Cardiac muscle cell (in vitro differentiated cells and primary cell): ENCODE measurements around the gene FHOD1. TPM values are rescaled to one million over a fixed set of nuclear protein-coding genes. Genes with fewer than 3 reads are reported as not detected.

ENCODE experiments used
- DNase-seq, 2 donors: peaks; one replicate each; pipeline versions ENCODE4 v3.0.0 to v3.0.0-alpha.2; 2010 to 2017; ENCODE audit warnings: low read depth in 1 of 2, low spot score in 1 of 2
- H3K27ac ChIP-seq: fragments of 200-600 bp; sonication (generic); 2 replicates; pipeline ENCODE4 v1.5.1; 2016
- H3K27me3 ChIP-seq: fragments of 200-600 bp; sonication (generic); 2 replicates; pipeline ENCODE4 v1.6.0; 2016; ENCODE audit warnings: control low read depth
- H3K36me3 ChIP-seq: fragments of 200-600 bp; sonication (generic); 2 replicates; pipeline ENCODE4 v1.5.1; 2016; ENCODE audit warnings: control low read depth
- H3K4me1 ChIP-seq: fragments of 200-600 bp; sonication (generic); 2 replicates; pipeline ENCODE4 v1.8.1; 2017; ENCODE audit warnings: low read depth, mild to moderate bottlenecking, mixed run types
- H3K4me3 ChIP-seq: fragments of 200-600 bp; sonication (generic); 2 replicates; pipeline ENCODE4 v1.5.1; 2016; ENCODE audit warnings: mild to moderate bottlenecking
- H3K9me3 ChIP-seq: fragments of 200-600 bp; sonication (generic); 2 replicates; pipeline ENCODE4 v1.5.1; 2017; ENCODE audit warnings: low read depth, mild to moderate bottlenecking, control low read depth
- CTCF ChIP-seq: IDR thresholded peaks from 2 replicates; pipeline ENCODE4 v1.5.1; 2012; ENCODE audit warnings: low read depth, mild to moderate bottlenecking, low read length
- polyA plus RNA-seq: library from polyadenylated mRNA; unstranded; fragments of >200 nt; fragmentation: Nextera tagmentation; extraction: Ambion mirVana; gene quantifications from 2 replicates; pipeline ENCODE4 v1.2.1, GENCODE V29; 2016
- total RNA-seq: library from RNA; depleted of rRNA; stranded (reverse); fragments of >200 nt; gene quantifications from 2 replicates; pipeline ENCODE4 v1.2.3, GENCODE V29; 2016

FHOD1 gene
- total and polyA plus RNA-seq, 2 experiments from 2014 or later: 17.9 to 18.5 TPM

DNA sequence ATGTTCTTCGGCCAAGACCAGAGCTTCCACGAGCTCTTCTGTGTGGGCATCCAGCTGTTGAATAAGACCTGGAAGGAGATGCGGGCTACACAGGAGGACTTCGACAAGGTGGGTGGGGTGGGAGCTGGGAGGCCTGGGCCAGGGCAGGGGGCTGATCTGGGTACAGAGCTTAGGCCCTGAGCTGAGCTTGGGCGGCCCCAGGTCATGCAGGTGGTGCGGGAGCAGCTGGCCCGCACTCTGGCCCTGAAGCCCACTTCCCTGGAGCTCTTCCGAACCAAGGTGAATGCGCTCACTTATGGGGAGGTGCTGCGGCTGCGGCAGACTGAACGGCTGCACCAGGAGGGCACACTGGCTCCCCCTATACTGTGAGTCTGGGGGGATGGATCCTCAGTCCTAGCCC is 44.9 kb downstream of the FHOD1 start:
- Histone ChIP-seq H3K27ac (no peak overlapping the region), H3K4me1 (no peaks in the 10 kb centered on the region), H3K36me3 (peaks cover 8% of the 10 kb centered on the region), H3K4me3 (no peak overlapping the region), H3K27me3 (no peaks in the 10 kb centered on the region), H3K9me3 (no peaks in the 10 kb centered on the region)
- DNase-seq: no peak
- TF ChIP-seq CTCF: no peak

GRCh38 chr16:67201411-67202345 is 45.6 kb downstream of the FHOD1 start:
- Histone ChIP-seq H3K4me3 (no peak overlapping the region), H3K36me3 (peaks cover 15% of the 10 kb centered on the region)

GRCh38 chr16:67200491-67200890 is 46.8 kb downstream of the FHOD1 start:
- peaks cover 26% of the 10 kb centered on the region for H3K36me3 ChIP-seq
- no peaks in the 10 kb centered on the region for H3K27me3 ChIP-seq
- DNase-seq: no peak
- no peak overlapping the region for H3K4me3 ChIP-seq
- TF ChIP-seq CTCF: no peak
- no peaks in the 10 kb centered on the region for H3K4me1 ChIP-seq
- H3K9me3 ChIP-seq: no peaks in the 10 kb centered on the region
- no peak overlapping the region for H3K27ac ChIP-seq

More at GRCh38 chr16:67201411-67202345, 45.6 kb downstream of the FHOD1 start:
- no peak for DNase-seq
- TF ChIP-seq CTCF: no peak
- Histone ChIP-seq H3K27me3 (no peaks in the 10 kb centered on the region), H3K4me1 (no peaks in the 10 kb centered on the region), H3K9me3 (no peaks in the 10 kb centered on the region), H3K27ac (no peak overlapping the region)

DNA sequence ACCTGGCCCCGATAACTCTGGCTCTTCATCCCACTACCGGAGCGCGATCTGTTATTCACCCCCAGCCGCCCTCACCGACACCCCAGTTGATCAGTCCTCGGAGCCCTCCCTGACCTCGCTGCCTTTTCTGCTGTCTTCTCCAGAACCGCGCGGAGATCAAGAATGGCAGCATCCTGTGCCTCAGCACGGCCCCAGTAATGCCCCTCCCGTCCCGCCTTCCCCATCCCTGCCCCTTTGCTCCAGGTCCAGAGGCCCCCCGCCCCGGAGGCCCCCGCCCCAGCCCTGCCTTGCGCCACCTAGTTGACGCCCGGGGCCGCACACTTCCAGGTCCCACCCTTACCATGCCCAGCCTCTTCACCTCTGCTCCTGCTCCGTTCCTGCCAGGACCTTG is 47.5 kb downstream of the FHOD1 start:
- Histone ChIP-seq H3K27me3 (no peaks in the 10 kb centered on the region), H3K9me3 (no peaks in the 10 kb centered on the region), H3K36me3 (peaks cover 33% of the 10 kb centered on the region), H3K4me3 (no peak overlapping the region), H3K4me1 (no peaks in the 10 kb centered on the region), H3K27ac (no peak overlapping the region)
- DNase-seq: no peak
- TF ChIP-seq CTCF: no peak

DNA sequence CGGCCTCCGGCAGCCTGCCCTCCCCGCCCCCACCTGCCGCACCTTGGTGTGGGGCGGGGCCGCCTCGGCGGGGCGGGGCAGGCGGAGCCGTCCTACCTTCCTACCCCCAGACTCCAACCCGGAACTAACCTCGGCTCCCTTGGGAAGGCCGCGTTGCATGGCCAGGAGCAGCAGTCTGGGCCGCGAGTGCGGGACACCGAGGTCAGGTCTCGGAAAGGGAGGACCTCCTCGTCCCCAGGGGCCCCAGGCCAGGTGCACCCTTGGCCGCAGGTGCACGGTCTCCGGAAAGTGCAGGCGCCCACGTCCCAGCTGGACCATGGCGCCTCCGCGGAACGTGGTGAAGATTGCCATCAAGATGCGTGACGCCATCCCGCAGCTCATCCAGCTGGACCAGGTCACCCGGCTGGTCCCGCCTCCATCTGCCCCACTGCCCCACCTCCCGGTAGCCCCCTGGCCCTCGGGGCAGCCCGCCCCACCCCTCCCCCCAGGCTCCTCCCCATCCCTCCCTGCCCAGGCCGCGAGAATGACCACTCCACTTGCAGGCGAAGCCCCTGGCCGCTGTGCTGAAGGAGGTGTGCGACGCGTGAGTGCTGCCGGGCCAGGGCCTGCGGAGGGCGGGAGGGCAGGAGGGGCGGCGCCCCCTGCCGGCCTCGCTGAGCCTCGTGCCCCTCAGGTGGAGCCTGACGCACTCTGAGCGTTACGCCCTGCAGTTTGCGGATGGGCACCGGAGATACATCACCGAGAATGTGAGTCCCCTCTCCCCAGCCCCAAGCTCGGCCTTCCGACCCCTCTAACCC is 48.1 kb downstream of the FHOD1 start, which contains the start of gene ELMO3:
ELMO3 (plus strand) TSS at position 121 of the 797 bp plus-strand sequence; CDS start at position 317, 196 bp downstream.
- no peak within 1 kb of the TSS for H3K27ac ChIP-seq
- H3K9me3 ChIP-seq: no peaks in the 10 kb centered on the region
- H3K27me3 ChIP-seq: no peaks in the 10 kb centered on the region
- H3K36me3 ChIP-seq: peaks cover 36% of the 10 kb centered on the region
- TF ChIP-seq CTCF: peak; percentile 44
- peak in 1 of 2 donors; percentile 71 for DNase-seq
- H3K4me1 ChIP-seq: no peaks in the 10 kb centered on the region
- H3K4me3 ChIP-seq: no peak within 1 kb of the TSS
